OCI-LY1 (cell line): ENCODE measurements around the gene BLOC1S2.

Source experiments
- EZH2 ChIP-seq: fragments of 200-600 bp; sonication (generic), shearing (Covaris generic); IDR thresholded peaks from 2 replicates; pipeline ENCODE4 v1.8.0; 2017; ENCODE audit warnings: borderline replicate concordance, mixed run types, mild to moderate bottlenecking, antibody characterized with exemption, low read length, moderate library complexity, mixed read lengths
- TF ChIP-seq, protein P1 (sequence below): fragments of 200-600 bp; sonication (generic), shearing (Covaris generic); IDR thresholded peaks from 2 replicates; pipeline ENCODE4 v1.5.1; 2017; ENCODE audit warnings: mild to moderate bottlenecking, antibody characterized with exemption, low read length, moderate library complexity, mixed read lengths

DNA sequence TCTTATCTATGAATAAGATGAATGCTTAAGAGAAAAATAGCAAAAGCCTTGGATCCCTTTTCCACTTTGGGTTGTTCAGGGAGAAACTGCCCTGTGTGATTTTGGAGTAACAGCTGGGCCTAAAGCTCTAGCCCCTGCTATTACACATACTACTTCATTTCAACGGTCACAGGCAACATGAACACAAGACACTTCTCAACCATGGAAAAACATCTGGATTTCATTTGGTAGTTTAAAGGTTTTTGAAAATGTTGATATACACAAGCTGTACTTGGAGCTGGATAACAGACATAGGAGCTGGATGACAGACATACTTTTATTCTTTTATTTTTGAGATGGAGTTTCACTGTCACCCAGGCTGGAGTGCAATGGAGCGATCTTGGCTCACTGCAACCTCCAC, 54.4 kb downstream of the BLOC1S2 start:
- TF ChIP-seq, protein P1, sequence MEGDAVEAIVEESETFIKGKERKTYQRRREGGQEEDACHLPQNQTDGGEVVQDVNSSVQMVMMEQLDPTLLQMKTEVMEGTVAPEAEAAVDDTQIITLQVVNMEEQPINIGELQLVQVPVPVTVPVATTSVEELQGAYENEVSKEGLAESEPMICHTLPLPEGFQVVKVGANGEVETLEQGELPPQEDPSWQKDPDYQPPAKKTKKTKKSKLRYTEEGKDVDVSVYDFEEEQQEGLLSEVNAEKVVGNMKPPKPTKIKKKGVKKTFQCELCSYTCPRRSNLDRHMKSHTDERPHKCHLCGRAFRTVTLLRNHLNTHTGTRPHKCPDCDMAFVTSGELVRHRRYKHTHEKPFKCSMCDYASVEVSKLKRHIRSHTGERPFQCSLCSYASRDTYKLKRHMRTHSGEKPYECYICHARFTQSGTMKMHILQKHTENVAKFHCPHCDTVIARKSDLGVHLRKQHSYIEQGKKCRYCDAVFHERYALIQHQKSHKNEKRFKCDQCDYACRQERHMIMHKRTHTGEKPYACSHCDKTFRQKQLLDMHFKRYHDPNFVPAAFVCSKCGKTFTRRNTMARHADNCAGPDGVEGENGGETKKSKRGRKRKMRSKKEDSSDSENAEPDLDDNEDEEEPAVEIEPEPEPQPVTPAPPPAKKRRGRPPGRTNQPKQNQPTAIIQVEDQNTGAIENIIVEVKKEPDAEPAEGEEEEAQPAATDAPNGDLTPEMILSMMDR = no peak
- no peak for TF ChIP-seq EZH2
